Measurements from ENCODE around the gene CAB39L. TPM values are rescaled to one million over a fixed set of nuclear protein-coding genes. Genes with fewer than 3 reads are reported as not detected.

CAB39L gene
- total RNA-seq, 2 experiments from 2014 or later, result 9.6 to 28.6 TPM

DNA sequence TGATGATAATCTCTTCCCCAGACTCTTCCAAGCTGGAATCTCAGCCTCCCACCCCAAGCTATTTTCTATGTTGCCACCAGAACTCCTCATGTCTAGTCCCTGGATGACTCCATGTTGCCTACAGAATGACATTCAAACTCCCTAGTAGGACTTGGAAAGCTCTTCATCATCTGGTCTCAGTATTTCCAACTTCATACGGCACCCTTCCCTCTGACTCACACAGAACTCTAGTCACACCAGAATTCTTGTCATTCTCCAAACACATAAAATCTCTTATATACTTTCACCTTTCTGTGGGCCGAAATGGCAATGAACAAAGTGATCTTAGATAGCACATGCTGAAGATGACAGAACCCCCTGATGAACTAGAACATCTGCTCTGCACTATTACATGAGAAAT is 86.2 kb downstream of the CAB39L start:
- Histone ChIP-seq H3K79me2 (ENCODE audit: insufficient read depth, low read depth, low read length) (peaks cover 11% of the 10 kb centered on the region; the same call in 1 of the 2 replicates), H3K4me3 (ENCODE audit: low read depth, low read length, poor library complexity, severe bottlenecking) (no peak overlapping the region), H3K4me2 (ENCODE audit: low read length) (no peak overlapping the region), H2AFZ (ENCODE audit: low read length) (no peak overlapping the region), H3K9me2 (ENCODE audit: insufficient read depth, low read length) (no peaks in the 10 kb centered on the region), H3K4me1 (ENCODE audit: insufficient read depth, low read length, poor library complexity, severe bottlenecking) (no peaks in the 10 kb centered on the region), H3K27ac (ENCODE audit: low read depth, low read length, poor library complexity, severe bottlenecking) (no peak overlapping the region), H3K9me3 (ENCODE audit: low read length) (no peaks in the 10 kb centered on the region), H4K20me1 (ENCODE audit: insufficient read depth, low read length) (no peaks in the 10 kb centered on the region), H3K36me3 (ENCODE audit: insufficient read depth, low read length) (peaks cover 73% of the 10 kb centered on the region)
- ChIA-PET POLR2A (interaction anchor here (0.6 to 1.3 kb wide), 3 partner anchors 9 to 108 kb away, joined by 3 to 4 read pairs (median 4); no protein-coding TSS in a partner anchor), CTCF (ENCODE audit: unreplicated experiment) (no interaction called here)
- no peak for DNase-seq (ENCODE audit: low spot score)
- TF ChIP-seq, protein P1, sequence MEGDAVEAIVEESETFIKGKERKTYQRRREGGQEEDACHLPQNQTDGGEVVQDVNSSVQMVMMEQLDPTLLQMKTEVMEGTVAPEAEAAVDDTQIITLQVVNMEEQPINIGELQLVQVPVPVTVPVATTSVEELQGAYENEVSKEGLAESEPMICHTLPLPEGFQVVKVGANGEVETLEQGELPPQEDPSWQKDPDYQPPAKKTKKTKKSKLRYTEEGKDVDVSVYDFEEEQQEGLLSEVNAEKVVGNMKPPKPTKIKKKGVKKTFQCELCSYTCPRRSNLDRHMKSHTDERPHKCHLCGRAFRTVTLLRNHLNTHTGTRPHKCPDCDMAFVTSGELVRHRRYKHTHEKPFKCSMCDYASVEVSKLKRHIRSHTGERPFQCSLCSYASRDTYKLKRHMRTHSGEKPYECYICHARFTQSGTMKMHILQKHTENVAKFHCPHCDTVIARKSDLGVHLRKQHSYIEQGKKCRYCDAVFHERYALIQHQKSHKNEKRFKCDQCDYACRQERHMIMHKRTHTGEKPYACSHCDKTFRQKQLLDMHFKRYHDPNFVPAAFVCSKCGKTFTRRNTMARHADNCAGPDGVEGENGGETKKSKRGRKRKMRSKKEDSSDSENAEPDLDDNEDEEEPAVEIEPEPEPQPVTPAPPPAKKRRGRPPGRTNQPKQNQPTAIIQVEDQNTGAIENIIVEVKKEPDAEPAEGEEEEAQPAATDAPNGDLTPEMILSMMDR (conservative IDR thresholded peaks at IDR 0.05; ENCODE audit: low read length), result no peak
- no peak for TF ChIP-seq EZH2phosphoT487 (IDR thresholded peaks at IDR 0.05; ENCODE audit: borderline replicate concordance, low read depth, low read length)
- BruUV-seq (replicated peaks), result no TSS peak
- intact Hi-C loops (cut with micrococcal nuclease; ENCODE audit: unreplicated experiment), result no loop called here

DNA sequence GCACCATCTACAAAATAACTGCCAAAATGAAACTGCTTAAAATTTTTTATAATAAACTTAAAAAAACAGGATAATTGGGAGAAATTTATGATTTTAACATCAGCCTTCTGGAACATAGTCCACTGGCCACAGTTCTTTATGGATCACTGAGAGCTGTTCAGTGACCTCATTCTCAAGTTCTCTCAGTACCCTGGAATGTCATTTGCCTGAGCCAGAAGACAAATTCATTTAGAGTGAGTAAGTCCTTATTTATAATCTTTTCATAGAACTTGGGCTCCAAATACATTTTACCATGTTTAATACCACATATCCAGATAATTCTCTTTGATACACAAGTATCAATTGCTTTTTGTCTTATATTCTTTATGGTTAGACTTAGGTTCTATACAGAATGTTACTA is 87.6 kb downstream of the CAB39L start:
- TF ChIP-seq EZH2phosphoT487 (IDR thresholded peaks at IDR 0.05; ENCODE audit: borderline replicate concordance, low read depth, low read length), result no peak
- TF ChIP-seq, protein P1 (conservative IDR thresholded peaks at IDR 0.05; ENCODE audit: low read length), result no peak
- no peak overlapping the region for H3K4me3 ChIP-seq (ENCODE audit: low read depth, low read length, poor library complexity, severe bottlenecking)
- intact Hi-C loops (cut with micrococcal nuclease; ENCODE audit: unreplicated experiment), result no loop called here
- no peak for DNase-seq (ENCODE audit: low spot score)
- H3K36me3 ChIP-seq (ENCODE audit: insufficient read depth, low read length), result peaks cover 68% of the 10 kb centered on the region
- no peaks in the 10 kb centered on the region for H4K20me1 ChIP-seq (ENCODE audit: insufficient read depth, low read length)
- CTCF ChIA-PET (ENCODE audit: unreplicated experiment), result no interaction called here
- POLR2A ChIA-PET, result interaction anchor here (0.7 to 1.3 kb wide), 3 partner anchors 9 to 598 kb away, joined by 4 read pairs; no protein-coding TSS in a partner anchor
- H3K4me1 ChIP-seq (ENCODE audit: insufficient read depth, low read length, poor library complexity, severe bottlenecking), result no peaks in the 10 kb centered on the region
- BruUV-seq (replicated peaks), result no TSS peak
- H3K27ac ChIP-seq (ENCODE audit: low read depth, low read length, poor library complexity, severe bottlenecking), result no peak overlapping the region
- no peaks in the 10 kb centered on the region for H3K9me3 ChIP-seq (ENCODE audit: low read length)
- no peak overlapping the region for H3K4me2 ChIP-seq (ENCODE audit: low read length)
- no peaks in the 10 kb centered on the region for H3K79me2 ChIP-seq (ENCODE audit: insufficient read depth, low read depth, low read length)
- no peak overlapping the region for H2AFZ ChIP-seq (ENCODE audit: low read length)
- no peaks in the 10 kb centered on the region for H3K9me2 ChIP-seq (ENCODE audit: insufficient read depth, low read length)

DNA sequence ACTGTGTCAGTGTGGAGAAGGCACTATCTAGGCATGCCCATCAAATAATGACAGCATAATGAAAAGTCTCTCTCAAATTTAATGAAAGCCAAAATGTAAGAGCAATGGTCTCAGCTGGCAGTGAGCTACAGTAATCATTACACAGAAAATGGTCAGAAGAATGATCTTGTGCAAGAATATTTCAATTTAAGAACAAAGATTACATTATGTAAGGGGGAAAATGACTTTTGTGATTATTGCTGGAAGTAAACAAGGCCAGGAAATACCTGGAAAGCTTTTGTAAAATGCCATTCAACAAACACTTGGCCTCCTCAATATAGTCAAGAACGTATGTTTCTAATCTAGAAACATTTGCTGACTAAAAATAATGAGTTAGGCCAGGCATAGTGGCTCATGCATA is 89.1 kb downstream of the CAB39L start:
- Histone ChIP-seq H3K79me2 (ENCODE audit: insufficient read depth, low read depth, low read length) (no peaks in the 10 kb centered on the region), H3K4me1 (ENCODE audit: insufficient read depth, low read length, poor library complexity, severe bottlenecking) (no peaks in the 10 kb centered on the region), H3K4me3 (ENCODE audit: low read depth, low read length, poor library complexity, severe bottlenecking) (no peak overlapping the region), H2AFZ (ENCODE audit: low read length) (no peak overlapping the region), H3K9me3 (ENCODE audit: low read length) (no peaks in the 10 kb centered on the region), H3K9me2 (ENCODE audit: insufficient read depth, low read length) (no peaks in the 10 kb centered on the region), H3K27ac (ENCODE audit: low read depth, low read length, poor library complexity, severe bottlenecking) (no peak overlapping the region), H4K20me1 (ENCODE audit: insufficient read depth, low read length) (no peaks in the 10 kb centered on the region), H3K4me2 (ENCODE audit: low read length) (no peak overlapping the region), H3K36me3 (ENCODE audit: insufficient read depth, low read length) (peaks cover 72% of the 10 kb centered on the region)
- ChIA-PET POLR2A (interaction anchor here (0.6 to 1.3 kb wide), 2 partner anchors 13 to 23 kb away, joined by 3 to 4 read pairs; no protein-coding TSS in a partner anchor), CTCF (ENCODE audit: unreplicated experiment) (no interaction called here)
- no TSS peak for BruUV-seq (replicated peaks)
- no peak for DNase-seq (ENCODE audit: low spot score)
- intact Hi-C loops (cut with micrococcal nuclease; ENCODE audit: unreplicated experiment), result no loop called here
- no peak for TF ChIP-seq EZH2phosphoT487 (IDR thresholded peaks at IDR 0.05; ENCODE audit: borderline replicate concordance, low read depth, low read length)
- TF ChIP-seq, protein P1 (conservative IDR thresholded peaks at IDR 0.05; ENCODE audit: low read length), result no peak
